HCT116 (cell line): ENCODE measurements around the gene SRR. TPM values are rescaled to one million over a fixed set of nuclear protein-coding genes. Genes with fewer than 3 reads are reported as not detected.
A peak's percentile ranks its signal among the peaks of the same experiment; 100 is the strongest.

ENCODE experiments used
- ATAC-seq: fragments of 200-7000 bp; cut with Tn5 transposase; 2 replicates; pipeline ENCODE4 v1.9.1; 2020; ENCODE audit warnings: mild to moderate bottlenecking, moderate library complexity
- BruUV-seq: library from RNA; stranded (reverse); fragments of 400-500 nt; replicated peaks from 2 replicates; lab custom pipeline; 2021; lab: Mats Ljungman, UMichigan
- CTCF ChIA-PET: fragments of 300-600 bp; sonication (Branson Sonifier 250); formaldehyde crosslinking; loops from one replicate; lab custom pipeline; 2021; ENCODE audit warnings: antibody characterized with exemption; lab: Charles Lee
- POLR2A ChIA-PET: fragments of 300-600, 350-600 bp; sonication (Branson Sonifier 250); formaldehyde crosslinking; loops from one replicate; lab custom pipeline; 2021; ENCODE audit warnings: antibody characterized with exemption; lab: Charles Lee
- RAD21 ChIA-PET, 2 experiments: fragments of 300-600 bp; sonication (Branson Sonifier 250); formaldehyde crosslinking; loops; one replicate each; lab custom pipeline; 2023; ENCODE audit warnings: low total read pairs in 2 of 2; ENCODE audit not compliant: uncharacterized antibody in 2 of 2, unreplicated experiment in 2 of 2, low non-redundant PET in 1 of 2; lab: Charles Lee
- DNase-seq: peaks from one replicate; pipeline ENCODE4 v3.0.0-alpha.2; 2010; ENCODE audit warnings: low read depth, low spot score
- H2AFZ ChIP-seq: fragments of 200-600 bp; shearing (Covaris generic), sonication (generic); 2 replicates; pipeline ENCODE4 v1.6.1; 2017; ENCODE audit warnings: low read depth, mixed run types, mixed read lengths, antibody characterized with exemption, low read length; ENCODE audit not compliant: poor library complexity, severe bottlenecking
- H3K27ac ChIP-seq: 2 replicates; pipeline ENCODE4 v1.5.1; 2012; ENCODE audit warnings: low read depth, low read length
- H3K27me3 ChIP-seq: fragments of 200-600 bp; sonication (generic); 2 replicates; pipeline ENCODE4 v1.6.1; 2016; ENCODE audit warnings: mixed run types, low read length, mixed read lengths; ENCODE audit not compliant: insufficient read depth
- H3K36me3 ChIP-seq, 2 experiments: fragments of 200-500 bp in 1 of 2; fragments of 200-600 bp in 1 of 2; sonication (Bioruptor generic) in 1 of 2; sonication (generic) in 1 of 2; 2 replicates each; pipeline versions ENCODE4 v1.5.1 to v1.6.1; 2014 to 2016; ENCODE audit warnings: low read length in 2 of 2, inconsistent platforms in 1 of 2, mixed read lengths in 1 of 2, mixed run types in 1 of 2; ENCODE audit not compliant: insufficient read depth in 2 of 2, control insufficient read depth in 1 of 2
- H3K4me1 ChIP-seq, 2 experiments: fragments of 200-600 bp in 1 of 2; sonication (generic) in 1 of 2; 2 replicates each; pipeline versions ENCODE4 v1.5.1 to v1.6.1; 2012 to 2017; ENCODE audit warnings: low read length in 2 of 2, inconsistent platforms in 1 of 2, mild to moderate bottlenecking in 1 of 2, mixed read lengths in 1 of 2, mixed run types in 1 of 2, moderate library complexity in 1 of 2; ENCODE audit not compliant: insufficient read depth in 2 of 2, control insufficient read depth in 1 of 2
- H3K4me2 ChIP-seq: fragments of 200-600 bp; sonication (generic); 2 replicates; pipeline ENCODE4 v1.6.1; 2017; ENCODE audit warnings: mixed run types, low read length, mixed read lengths
- H3K4me3 ChIP-seq, 2 experiments: fragments of 200-600 bp in 1 of 2; sonication (generic) in 1 of 2; replicated peaks in 1 of 2; 2 replicates each; pipeline ENCODE4 v1.5.1; 2011 to 2016; ENCODE audit warnings: low read length in 2 of 2, control low read depth in 1 of 2, low read depth in 1 of 2, mild to moderate bottlenecking in 1 of 2, mixed read lengths in 1 of 2, mixed run types in 1 of 2
- H3K79me2 ChIP-seq: fragments of 200-600 bp; sonication (generic); 2 replicates; pipeline ENCODE4 v1.6.1; 2017; ENCODE audit warnings: mild to moderate bottlenecking, mixed run types, low read length, moderate library complexity, mixed read lengths; ENCODE audit not compliant: insufficient read depth
- H3K9ac ChIP-seq: fragments of 200-600 bp; sonication (generic); 2 replicates; pipeline ENCODE4 v1.6.1; 2016; ENCODE audit warnings: low read length, mixed read lengths
- H3K9me2 ChIP-seq: fragments of 200-600 bp; sonication (generic), shearing (Covaris generic); 2 replicates; pipeline ENCODE4 v1.6.1; 2017; ENCODE audit warnings: mixed run types, mild to moderate bottlenecking, moderate library complexity; ENCODE audit not compliant: insufficient read depth
- H3K9me3 ChIP-seq, 2 experiments: fragments of 200-500 bp in 1 of 2; fragments of 200-600 bp in 1 of 2; sonication (Bioruptor generic) in 1 of 2; sonication (generic) in 1 of 2; 2 replicates each; pipeline ENCODE4 v1.6.1; 2014 to 2017; ENCODE audit warnings: low read length in 2 of 2, mixed read lengths in 2 of 2, inconsistent platforms in 1 of 2, low read depth in 1 of 2, mild to moderate bottlenecking in 1 of 2, mixed run types in 1 of 2, moderate library complexity in 1 of 2; ENCODE audit not compliant: control insufficient read depth in 1 of 2, insufficient read depth in 1 of 2
- H4K20me1 ChIP-seq: fragments of 200-600 bp; sonication (generic), shearing (Covaris generic); 2 replicates; pipeline ENCODE4 v1.6.1; 2017; ENCODE audit warnings: mixed run types, mild to moderate bottlenecking, moderate library complexity; ENCODE audit not compliant: insufficient read depth
- JUND ChIP-seq: IDR thresholded peaks from 2 replicates; pipeline ENCODE4 v1.6.1; 2012
- TCF7L2 ChIP-seq: IDR thresholded peaks from 2 replicates; pipeline ENCODE4 v1.7.0; 2011; ENCODE audit warnings: borderline replicate concordance, inconsistent platforms; ENCODE audit not compliant: insufficient read depth, insufficient read length; ENCODE audit errors: extremely low read depth
- ZFX ChIP-seq: fragments of 450-650 bp; IDR thresholded peaks from 2 replicates; pipeline ENCODE4 v1.6.1; 2017
- ZNF274 ChIP-seq: fragments of 200-500 bp; sonication (Bioruptor generic); IDR thresholded peaks from 2 replicates; pipeline ENCODE4 v1.6.1; 2014; ENCODE audit warnings: mild to moderate bottlenecking, low read depth, low read length, inconsistent platforms
- intact Hi-C: fragments of 100-400 bp; cut with micrococcal nuclease; formaldehyde crosslinking; loops from 2 replicates; pipeline ENCODE4 v1.10.0; 2022
- total RNA-seq: library from RNA; stranded (reverse); gene quantifications from one replicate; pipeline ENCODE4 v1.2.1, GENCODE V29; 2021; ENCODE audit not compliant: unreplicated experiment
- TF ChIP-seq, protein P1 (sequence below): IDR thresholded peaks from 2 replicates; pipeline ENCODE4 v1.6.1; 2012

The SRR gene
- total RNA-seq, 1 experiment from 2014 or later: 15.1 TPM

DNA sequence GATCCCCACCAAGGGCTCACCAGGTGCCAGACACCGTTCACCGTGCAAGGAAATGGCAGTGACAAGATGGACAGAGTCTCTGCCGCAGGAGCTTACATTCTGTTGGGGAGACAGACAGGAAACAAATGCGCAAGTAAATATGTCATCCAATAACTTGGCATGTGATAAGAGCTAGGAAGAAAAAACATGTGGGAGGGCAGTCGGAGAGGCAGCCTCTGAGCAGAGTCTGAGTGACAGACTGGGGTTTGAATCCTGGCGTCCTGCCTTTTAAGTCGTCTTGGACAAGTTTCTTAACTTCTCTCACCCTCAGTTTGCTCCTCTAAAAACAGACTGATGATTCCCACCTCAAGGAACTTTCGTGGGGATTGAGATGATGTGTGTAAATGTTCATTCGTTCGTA, 40.8 kb downstream of the SRR start:
- Histone ChIP-seq H3K9me2 (no peaks in the 10 kb centered on the region), H3K4me1 (peaks cover 24 to 35% of the 10 kb centered on the region in 2 experiments), H4K20me1 (no peaks in the 10 kb centered on the region), H3K79me2 (peaks cover 4% of the 10 kb centered on the region; the same call in 1 of the 2 replicates), H3K9me3 (no peaks in the 10 kb centered on the region), H3K4me3 (no peak overlapping the region), H3K4me2 (no peak overlapping the region), H2AFZ (no peak overlapping the region), H3K9ac (no peak overlapping the region), H3K36me3 (peaks cover 13 to 14% of the 10 kb centered on the region in 2 experiments; a peak in 3 of 4 replicates), H3K27ac (no peak overlapping the region), H3K27me3 (no peaks in the 10 kb centered on the region)
- ChIA-PET POLR2A (no interaction called here), RAD21 (interaction anchor here in 1 of 2 experiments (0.7 kb wide), 1 partner anchor 38 kb away, joined by 3 read pairs; no protein-coding TSS in a partner anchor), CTCF (no interaction called here)
- no peak for ATAC-seq
- DNase-seq: no peak
- TF ChIP-seq ZNF274: no peak
- TF ChIP-seq, protein P1, sequence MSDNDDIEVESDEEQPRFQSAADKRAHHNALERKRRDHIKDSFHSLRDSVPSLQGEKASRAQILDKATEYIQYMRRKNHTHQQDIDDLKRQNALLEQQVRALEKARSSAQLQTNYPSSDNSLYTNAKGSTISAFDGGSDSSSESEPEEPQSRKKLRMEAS: no peak
- BruUV-seq: no TSS peak
- intact Hi-C loops: no loop called here

DNA sequence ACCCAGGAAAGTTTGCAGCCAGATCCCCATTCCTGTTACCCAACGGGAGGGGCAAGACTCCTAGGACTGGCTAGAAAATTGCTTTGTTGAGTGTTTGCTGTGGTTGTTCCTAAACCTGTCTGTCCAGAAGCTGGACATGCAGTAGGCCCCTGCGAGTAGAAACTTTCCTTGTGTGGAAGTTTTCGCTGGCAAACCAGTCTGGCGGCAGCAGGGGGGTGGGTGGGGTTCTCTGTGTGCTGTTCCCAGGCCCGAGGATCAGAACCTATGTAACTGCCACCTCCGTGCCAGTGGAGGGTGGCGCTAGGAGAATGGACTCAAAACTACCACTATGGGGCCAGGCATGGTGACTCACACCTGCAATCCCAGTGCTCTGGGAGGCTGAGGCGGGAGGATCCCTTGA, 42.7 kb downstream of the SRR start:
- Histone ChIP-seq H3K4me3 (no peak overlapping the region), H2AFZ (no peak overlapping the region), H3K27ac (no peak overlapping the region), H3K9ac (no peak overlapping the region), H3K36me3 (peaks cover 11 to 13% of the 10 kb centered on the region in 2 experiments; a peak in 3 of 4 replicates), H3K9me3 (no peaks in the 10 kb centered on the region), H3K27me3 (no peaks in the 10 kb centered on the region), H3K9me2 (no peaks in the 10 kb centered on the region), H3K4me2 (no peak overlapping the region), H3K4me1 (peaks cover 24 to 35% of the 10 kb centered on the region in 2 experiments), H3K79me2 (no peaks in the 10 kb centered on the region), H4K20me1 (no peaks in the 10 kb centered on the region)
- ATAC-seq (0 out of 2 replicates have a peak, but pooled peaks have one; percentile 21), DNase-seq (no peak)
- intact Hi-C loops: no loop called here
- ChIA-PET CTCF (no interaction called here), POLR2A (interaction anchor here (1.2 kb wide), 1 partner anchor 10 kb away, joined by 3 read pairs; the partner anchor contains the start of gene TSR1), RAD21 (interaction anchor here in 1 of 2 experiments (0.7 kb wide), 1 partner anchor 465 kb away, joined by 3 read pairs; no protein-coding TSS in a partner anchor)
- TF ChIP-seq ZFX: no peak
- no peak for TF ChIP-seq TCF7L2
- TF ChIP-seq JUND: no peak
- BruUV-seq: no TSS peak
